HG03439 (cell line): Measurements from ENCODE around the gene HYCC2.
"Not testable (repeated sequence)": the region's sequence is repeated elsewhere in the genome, so short reads cannot be mapped to it uniquely, and the experiment has no call there.

Source experiments
- ATAC-seq: cut with Tn5 transposase; IDR thresholded peaks from one replicate; pipeline ENCODE4 v1.9.1; 2021; ENCODE audit warnings: mild to moderate bottlenecking, moderate library complexity; ENCODE audit not compliant: unreplicated experiment

HYCC2 gene

GRCh38 chr2:201073071-201073470, 1.6 kb upstream of the HYCC2 start:
- no peak for ATAC-seq

GRCh38 chr2:201072201-201072530, 695 bp upstream of the HYCC2 start:
- ATAC-seq, result peak; percentile 2

GRCh38 chr2:201070948-201071478, 458 bp downstream of the HYCC2 start:
- ATAC-seq, result peak; percentile 25

- no peak for ATAC-seq
These were observed 6.6 kb downstream of the HYCC2 start for GRCh38 chr2:201064797-201065329.

- ATAC-seq, result not testable (repeated sequence)
These were observed 8.0 kb downstream of the HYCC2 start for GRCh38 chr2:201063516-201063915.

GRCh38 chr2:201059961-201060755, 11.3 kb downstream of the HYCC2 start:
- ATAC-seq, result no peak

GRCh38 chr2:201058914-201059313, 12.6 kb downstream of the HYCC2 start:
- no peak for ATAC-seq

- ATAC-seq, result no peak
These were observed 13.7 kb downstream of the HYCC2 start for GRCh38 chr2:201057715-201058248.

GRCh38 chr2:201057087-201057521, 14.4 kb downstream of the HYCC2 start:
- no peak for ATAC-seq

GRCh38 chr2:201049455-201049854, 22.0 kb downstream of the HYCC2 start:
- no peak for ATAC-seq

- no peak for ATAC-seq
These were observed 24.6 kb downstream of the HYCC2 start for GRCh38 chr2:201046881-201047280.

- ATAC-seq, result not testable (repeated sequence)
These were observed 28.4 kb downstream of the HYCC2 start for GRCh38 chr2:201043050-201043449.

GRCh38 chr2:201042451-201042850, 29.0 kb downstream of the HYCC2 start:
- not testable (repeated sequence) for ATAC-seq

GRCh38 chr2:201040867-201041628, 30.4 kb downstream of the HYCC2 start:
- no peak for ATAC-seq

GRCh38 chr2:201038855-201039254, 32.6 kb downstream of the HYCC2 start:
- ATAC-seq, result no peak

GRCh38 chr2:201038361-201038760, 33.1 kb downstream of the HYCC2 start:
- ATAC-seq, result not testable (repeated sequence)

- ATAC-seq, result not testable (repeated sequence)
These were observed 37.1 kb downstream of the HYCC2 start for GRCh38 chr2:201034355-201034754.

- no peak for ATAC-seq
These were observed 47.0 kb downstream of the HYCC2 start for GRCh38 chr2:201024518-201024917.

- ATAC-seq, result no peak
These were observed 49.6 kb downstream of the HYCC2 start for GRCh38 chr2:201021914-201022313.
